Measurements from ENCODE around the gene PREPL. TPM values are rescaled to one million over a fixed set of nuclear protein-coding genes. Genes with fewer than 3 reads are reported as not detected.
"Not testable (repeated sequence)": the region's sequence is repeated elsewhere in the genome, so short reads cannot be mapped to it uniquely, and the experiment has no call there.

PREPL gene
- polyA plus RNA-seq, 3 donors, result 2.6 to 10.8 (median 8.0) TPM

DNA sequence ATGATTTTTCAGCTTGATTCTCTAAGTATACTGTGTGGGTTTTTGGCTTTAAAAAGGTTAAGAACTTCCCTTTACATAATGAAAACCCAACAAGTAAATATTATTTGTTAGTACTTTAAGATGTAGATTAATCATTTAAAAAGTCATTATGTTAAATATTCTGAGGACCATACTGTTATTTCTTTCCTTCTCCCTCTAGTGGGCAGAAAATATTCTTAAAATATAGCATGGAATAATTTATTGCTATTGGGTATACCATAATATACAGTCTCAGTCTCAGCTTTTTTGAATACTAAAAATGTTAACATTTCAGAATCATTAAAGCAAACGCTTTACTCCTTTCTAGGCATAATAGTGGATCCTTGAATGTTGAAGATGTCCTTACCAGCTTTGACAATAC, 28.6 kb upstream of the PREPL start:
- Histone ChIP-seq H3K27ac (ENCODE audit: low read depth in 1 of 2, low read length in 2 of 2) (no peak overlapping the region), H2AFZ (ENCODE audit: insufficient read depth, low read depth, low read length, poor library complexity, severe bottlenecking) (no peak overlapping the region), H3K4me1 (ENCODE audit: control insufficient read depth in 1 of 2, insufficient read depth in 2 of 2, low read length in 2 of 2) (no peaks in the 10 kb centered on the region), H3K9me3 (replicated peaks in 1 of 2; ENCODE audit: control insufficient read depth in 1 of 2, insufficient read depth in 1 of 2, low read length in 2 of 2) (no peaks in the 10 kb centered on the region), H3K36me3 (replicated peaks in 1 of 2; ENCODE audit: control insufficient read depth in 1 of 2, insufficient read depth in 2 of 2, low read length in 2 of 2) (no peaks in the 10 kb centered on the region), H3K9ac (ENCODE audit: insufficient read depth, low read length, poor library complexity, severe bottlenecking) (no peak overlapping the region), H4K20me1 (ENCODE audit: insufficient read depth, low read length) (no peaks in the 10 kb centered on the region), H3K79me2 (ENCODE audit: insufficient read depth, low read length) (no peaks in the 10 kb centered on the region), H3K27me3 (ENCODE audit: control insufficient read depth in 2 of 2, insufficient read depth in 2 of 2, low read length in 2 of 2) (no peaks in the 10 kb centered on the region), H3K4me2 (replicated peaks; ENCODE audit: extremely low read depth, low read length, poor library complexity, severe bottlenecking) (no peak overlapping the region), H3K4me3 (replicated peaks in 1 of 3; ENCODE audit: low read depth in 2 of 3, low read length in 3 of 3) (no peak overlapping the region)
- intact Hi-C loops (cut with micrococcal nuclease), result loop anchor here (5.0 to 10.0 kb wide), 2 partner anchors 562 to 565 kb away; no protein-coding TSS in a partner anchor
- Mint-ChIP-seq H3K27me3 (ENCODE audit: low read depth in 3 of 3) (no peaks in the 10 kb centered on the region), H3K27ac (no peak overlapping the region), H3K4me1 (peaks cover 2% of the 10 kb centered on the region), H3K9me3 (peaks cover 0 to 2% (median 0%) of the 10 kb centered on the region in 7 donors), H3K4me3 (no peak overlapping the region), H3K36me3 (peaks cover 0 to 9% of the 10 kb centered on the region in 2 donors)
- WGBS (ENCODE audit: insufficient coverage), result no CpG with 5 or more reads among the region's 1 CpG
- TF ChIP-seq, protein P1, sequence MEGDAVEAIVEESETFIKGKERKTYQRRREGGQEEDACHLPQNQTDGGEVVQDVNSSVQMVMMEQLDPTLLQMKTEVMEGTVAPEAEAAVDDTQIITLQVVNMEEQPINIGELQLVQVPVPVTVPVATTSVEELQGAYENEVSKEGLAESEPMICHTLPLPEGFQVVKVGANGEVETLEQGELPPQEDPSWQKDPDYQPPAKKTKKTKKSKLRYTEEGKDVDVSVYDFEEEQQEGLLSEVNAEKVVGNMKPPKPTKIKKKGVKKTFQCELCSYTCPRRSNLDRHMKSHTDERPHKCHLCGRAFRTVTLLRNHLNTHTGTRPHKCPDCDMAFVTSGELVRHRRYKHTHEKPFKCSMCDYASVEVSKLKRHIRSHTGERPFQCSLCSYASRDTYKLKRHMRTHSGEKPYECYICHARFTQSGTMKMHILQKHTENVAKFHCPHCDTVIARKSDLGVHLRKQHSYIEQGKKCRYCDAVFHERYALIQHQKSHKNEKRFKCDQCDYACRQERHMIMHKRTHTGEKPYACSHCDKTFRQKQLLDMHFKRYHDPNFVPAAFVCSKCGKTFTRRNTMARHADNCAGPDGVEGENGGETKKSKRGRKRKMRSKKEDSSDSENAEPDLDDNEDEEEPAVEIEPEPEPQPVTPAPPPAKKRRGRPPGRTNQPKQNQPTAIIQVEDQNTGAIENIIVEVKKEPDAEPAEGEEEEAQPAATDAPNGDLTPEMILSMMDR (IDR thresholded peaks at IDR 0.05), result peak; percentile 24
- no peak for DNase-seq

DNA sequence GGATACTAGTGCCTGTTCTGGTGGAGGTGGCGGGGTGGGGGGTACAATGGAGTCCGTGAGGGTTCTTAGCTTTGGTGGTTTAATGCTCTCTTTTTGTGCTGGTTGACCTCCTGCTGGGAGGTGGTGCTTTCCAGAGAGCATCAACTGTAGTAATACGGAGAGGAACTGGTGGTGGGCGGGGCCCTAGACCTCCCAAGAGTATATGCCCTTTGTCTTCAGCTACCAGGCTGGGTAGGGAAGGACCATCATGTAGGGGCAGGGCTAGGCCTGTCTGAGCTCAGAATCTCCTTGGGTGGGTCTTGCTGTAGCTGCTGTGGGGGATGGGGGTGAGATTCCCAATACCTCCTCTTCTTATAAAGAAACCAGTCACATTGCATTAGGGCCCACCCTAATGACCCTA, 27.6 kb upstream of the PREPL start:
- H3K27ac Mint-ChIP-seq, result no peak overlapping the region
- TF ChIP-seq, protein P1 (IDR thresholded peaks at IDR 0.05), result no peak
- Histone ChIP-seq H3K36me3 (replicated peaks in 1 of 2; ENCODE audit: control insufficient read depth in 1 of 2, insufficient read depth in 2 of 2, low read length in 2 of 2) (no peaks in the 10 kb centered on the region), H2AFZ (ENCODE audit: insufficient read depth, low read depth, low read length, poor library complexity, severe bottlenecking) (no peak overlapping the region), H3K9ac (ENCODE audit: insufficient read depth, low read length, poor library complexity, severe bottlenecking) (no peak overlapping the region), H3K9me3 (replicated peaks in 1 of 2; ENCODE audit: control insufficient read depth in 1 of 2, insufficient read depth in 1 of 2, low read length in 2 of 2) (no peaks in the 10 kb centered on the region), H3K4me3 (replicated peaks in 1 of 3; ENCODE audit: low read depth in 2 of 3, low read length in 3 of 3) (no peak overlapping the region), H3K27me3 (ENCODE audit: control insufficient read depth in 2 of 2, insufficient read depth in 2 of 2, low read length in 2 of 2) (no peaks in the 10 kb centered on the region), H3K27ac (ENCODE audit: low read depth in 1 of 2, low read length in 2 of 2) (no peak overlapping the region), H3K4me2 (replicated peaks; ENCODE audit: extremely low read depth, low read length, poor library complexity, severe bottlenecking) (no peak overlapping the region), H4K20me1 (ENCODE audit: insufficient read depth, low read length) (no peaks in the 10 kb centered on the region), H3K79me2 (ENCODE audit: insufficient read depth, low read length) (no peaks in the 10 kb centered on the region), H3K4me1 (ENCODE audit: control insufficient read depth in 1 of 2, insufficient read depth in 2 of 2, low read length in 2 of 2) (no peaks in the 10 kb centered on the region)
- H3K4me1 Mint-ChIP-seq, result peaks cover 2% of the 10 kb centered on the region
- WGBS (ENCODE audit: insufficient coverage), result 70% methylated on average over 4 of the region's 4 CpGs
- intact Hi-C loops (cut with micrococcal nuclease), result no loop called here
- peaks cover 7 to 13% of the 10 kb centered on the region in 2 donors for H3K36me3 Mint-ChIP-seq
- H3K27me3 Mint-ChIP-seq (ENCODE audit: low read depth in 3 of 3), result no peaks in the 10 kb centered on the region
- H3K4me3 Mint-ChIP-seq, result no peak overlapping the region
- no peak for DNase-seq
- H3K9me3 Mint-ChIP-seq, result peaks cover 0 to 8% (median 4%) of the 10 kb centered on the region in 7 donors

DNA sequence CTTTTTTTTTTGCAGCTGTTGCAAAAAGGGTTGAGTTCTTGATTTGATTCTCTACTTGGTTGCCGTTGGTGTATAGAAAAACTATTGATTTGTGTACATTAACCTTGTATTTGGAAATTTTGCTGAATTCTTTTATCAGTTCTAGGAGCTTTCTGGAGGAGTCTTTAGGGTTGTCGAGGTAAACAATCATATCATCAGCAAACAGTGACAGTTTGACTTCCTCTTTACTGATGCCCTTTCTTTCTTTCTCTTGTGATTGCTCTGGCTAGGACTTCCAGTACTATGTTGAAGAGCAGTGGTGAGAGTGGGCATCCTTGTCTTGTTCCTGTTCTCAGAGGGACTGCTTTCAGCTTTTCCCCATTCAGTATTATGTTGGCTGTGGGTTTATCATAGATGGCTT, 23.9 kb upstream of the PREPL start:
- H3K9me3 ChIP-seq (replicated peaks in 1 of 2; ENCODE audit: control insufficient read depth in 1 of 2, insufficient read depth in 1 of 2, low read length in 2 of 2); DNase-seq; H3K27ac ChIP-seq (ENCODE audit: low read depth in 1 of 2, low read length in 2 of 2); H3K4me2 ChIP-seq (replicated peaks; ENCODE audit: extremely low read depth, low read length, poor library complexity, severe bottlenecking); intact Hi-C loops (cut with micrococcal nuclease); H3K79me2 ChIP-seq (ENCODE audit: insufficient read depth, low read length); H3K27ac Mint-ChIP-seq; H3K27me3 ChIP-seq (ENCODE audit: control insufficient read depth in 2 of 2, insufficient read depth in 2 of 2, low read length in 2 of 2); H3K4me3 ChIP-seq (replicated peaks in 1 of 3; ENCODE audit: low read depth in 2 of 3, low read length in 3 of 3); H3K27me3 Mint-ChIP-seq (ENCODE audit: low read depth in 3 of 3); H2AFZ ChIP-seq (ENCODE audit: insufficient read depth, low read depth, low read length, poor library complexity, severe bottlenecking); H3K4me1 Mint-ChIP-seq; H3K9ac ChIP-seq (ENCODE audit: insufficient read depth, low read length, poor library complexity, severe bottlenecking); H3K36me3 ChIP-seq (replicated peaks in 1 of 2; ENCODE audit: control insufficient read depth in 1 of 2, insufficient read depth in 2 of 2, low read length in 2 of 2); H3K4me3 Mint-ChIP-seq; H4K20me1 ChIP-seq (ENCODE audit: insufficient read depth, low read length); H3K4me1 ChIP-seq (ENCODE audit: control insufficient read depth in 1 of 2, insufficient read depth in 2 of 2, low read length in 2 of 2): not testable (repeated sequence)
- 100% methylated on average over 1 of the region's 2 CpGs for WGBS (ENCODE audit: insufficient coverage)
- H3K36me3 Mint-ChIP-seq, result peaks cover 22 to 27% of the 10 kb centered on the region in 2 donors
- peaks cover 0 to 10% (median 4%) of the 10 kb centered on the region in 7 donors for H3K9me3 Mint-ChIP-seq

Data from CD14-positive monocyte (primary cell).